ENCODE measurements around the gene WDPCP. TPM values are rescaled to one million over a fixed set of nuclear protein-coding genes. Genes with fewer than 3 reads are reported as not detected.

Gene WDPCP
- total and polyA plus RNA-seq, 2 of the 8 experiments (the other 6 are each of a cell fraction or from before 2014, with no cell fraction given) = 9.3 to 25.8 TPM

- TF ChIP-seq EZH2 (IDR thresholded peaks at IDR 0.05; ENCODE audit: low read depth, low read length, severe bottlenecking) (no peak), POLR2AphosphoS5 (IDR thresholded peaks at IDR 0.05; ENCODE audit: low read depth, low read length) (peak; percentile 54), BRCA1 (IDR thresholded peaks at IDR 0.05; ENCODE audit: low read depth, low read length) (peak; percentile 42; the same call in 1 of the 2 replicates), EP300 (IDR thresholded peaks at IDR 0.05; ENCODE audit: borderline replicate concordance in 1 of 2, low read depth in 2 of 2, low read length in 2 of 2) (peak in 1 of 2 experiments; percentile 91; a peak in 1 of 3 replicates), TBP (IDR thresholded peaks at IDR 0.05; ENCODE audit: low read depth, low read length) (peak; percentile 38; the same call in 1 of the 2 replicates), TAF1 (IDR thresholded peaks at IDR 0.05; ENCODE audit: low read depth, low read length) (0 out of 2 replicates have a peak, but pooled peaks have one; percentile 13), CEBPB (IDR thresholded peaks at IDR 0.05; ENCODE audit: low read depth, low read length) (no peak), TAF7 (optimal IDR thresholded peaks at IDR 0.05; ENCODE audit: borderline replicate concordance, low read depth, low read length) (peak; percentile 52), BCL11A (IDR thresholded peaks at IDR 0.05; ENCODE audit: low read depth in 2 of 2, low read length in 2 of 2) (peak; percentile 92 to 96)
Observed at GRCh38 chr2:63614448-63614968, 26.2 kb upstream of the WDPCP start (continued).
